ENCODE results near the gene UBR3. TPM values are rescaled to one million over a fixed set of nuclear protein-coding genes. Genes with fewer than 3 reads are reported as not detected.

The UBR3 gene
- total RNA-seq, 1 experiment from 2014 or later: 21.9 TPM

GRCh38 chr2:169916623-169917022, 89.4 kb downstream of the UBR3 start:
- no peaks in the 10 kb centered on the region for H3K36me3 ChIP-seq (ENCODE audit: low read depth)
- no peak overlapping the region for H2AFZ ChIP-seq
- H3K27ac ChIP-seq: no peak overlapping the region
- H3K4me2 ChIP-seq: no peak overlapping the region
- H3K9me2 ChIP-seq (ENCODE audit: insufficient read depth): no peaks in the 10 kb centered on the region
- CTCF ChIA-PET: no interaction called here
- no peaks in the 10 kb centered on the region for H3K79me2 ChIP-seq (ENCODE audit: low read depth)
- BruUV-seq (replicated peaks): no TSS peak
- H4K20me1 ChIP-seq (ENCODE audit: insufficient read depth): no peaks in the 10 kb centered on the region
- no peaks in the 10 kb centered on the region for H3K9me3 ChIP-seq (ENCODE audit: insufficient read depth, low read depth)
- intact Hi-C loops (cut with micrococcal nuclease; ENCODE audit: unreplicated experiment): no loop called here
- no peak for DNase-seq
- H3K4me3 ChIP-seq: no peak overlapping the region
- no peaks in the 10 kb centered on the region for H3K4me1 ChIP-seq (replicated peaks; ENCODE audit: insufficient read depth)
- POLR2A ChIA-PET (ENCODE audit: unreplicated experiment): no interaction called here
- no peaks in the 10 kb centered on the region for H3K27me3 ChIP-seq (ENCODE audit: insufficient read depth, low read depth)
- H3F3A ChIP-seq (ENCODE audit: insufficient read depth, low read depth): no peaks in the 10 kb centered on the region
- no peak for TF ChIP-seq EZH2 (IDR thresholded peaks at IDR 0.05; ENCODE audit: low read depth)
- TF ChIP-seq, protein P1, sequence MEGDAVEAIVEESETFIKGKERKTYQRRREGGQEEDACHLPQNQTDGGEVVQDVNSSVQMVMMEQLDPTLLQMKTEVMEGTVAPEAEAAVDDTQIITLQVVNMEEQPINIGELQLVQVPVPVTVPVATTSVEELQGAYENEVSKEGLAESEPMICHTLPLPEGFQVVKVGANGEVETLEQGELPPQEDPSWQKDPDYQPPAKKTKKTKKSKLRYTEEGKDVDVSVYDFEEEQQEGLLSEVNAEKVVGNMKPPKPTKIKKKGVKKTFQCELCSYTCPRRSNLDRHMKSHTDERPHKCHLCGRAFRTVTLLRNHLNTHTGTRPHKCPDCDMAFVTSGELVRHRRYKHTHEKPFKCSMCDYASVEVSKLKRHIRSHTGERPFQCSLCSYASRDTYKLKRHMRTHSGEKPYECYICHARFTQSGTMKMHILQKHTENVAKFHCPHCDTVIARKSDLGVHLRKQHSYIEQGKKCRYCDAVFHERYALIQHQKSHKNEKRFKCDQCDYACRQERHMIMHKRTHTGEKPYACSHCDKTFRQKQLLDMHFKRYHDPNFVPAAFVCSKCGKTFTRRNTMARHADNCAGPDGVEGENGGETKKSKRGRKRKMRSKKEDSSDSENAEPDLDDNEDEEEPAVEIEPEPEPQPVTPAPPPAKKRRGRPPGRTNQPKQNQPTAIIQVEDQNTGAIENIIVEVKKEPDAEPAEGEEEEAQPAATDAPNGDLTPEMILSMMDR (conservative IDR thresholded peaks at IDR 0.05): no peak

- H2AFZ ChIP-seq: no peak overlapping the region
- H3K27ac ChIP-seq: no peak overlapping the region
- H3K36me3 ChIP-seq (ENCODE audit: low read depth): no peaks in the 10 kb centered on the region
- H3K4me3 ChIP-seq: no peak overlapping the region
- no peaks in the 10 kb centered on the region for H3K79me2 ChIP-seq (ENCODE audit: low read depth)
- no peak for TF ChIP-seq EZH2 (IDR thresholded peaks at IDR 0.05; ENCODE audit: low read depth)
- TF ChIP-seq, protein P1 (conservative IDR thresholded peaks at IDR 0.05): no peak
- CTCF ChIA-PET: no interaction called here
- POLR2A ChIA-PET (ENCODE audit: unreplicated experiment): no interaction called here
- intact Hi-C loops (cut with micrococcal nuclease; ENCODE audit: unreplicated experiment): no loop called here
- H3K4me1 ChIP-seq (replicated peaks; ENCODE audit: insufficient read depth): no peaks in the 10 kb centered on the region
- no peaks in the 10 kb centered on the region for H3K9me2 ChIP-seq (ENCODE audit: insufficient read depth)
- DNase-seq: no peak
- no peak overlapping the region for H3K4me2 ChIP-seq
- H3K9me3 ChIP-seq (ENCODE audit: insufficient read depth, low read depth): no peaks in the 10 kb centered on the region
- no TSS peak for BruUV-seq (replicated peaks)
- H3F3A ChIP-seq (ENCODE audit: insufficient read depth, low read depth): no peaks in the 10 kb centered on the region; the same call in 1 of the 2 replicates
- H4K20me1 ChIP-seq (ENCODE audit: insufficient read depth): no peaks in the 10 kb centered on the region
- no peaks in the 10 kb centered on the region for H3K27me3 ChIP-seq (ENCODE audit: insufficient read depth, low read depth)
Observed at GRCh38 chr2:169923977-169924376, 96.7 kb downstream of the UBR3 start.

GRCh38 chr2:169925968-169926367, 98.7 kb downstream of the UBR3 start:
- BruUV-seq (replicated peaks): no TSS peak
- intact Hi-C loops (cut with micrococcal nuclease; ENCODE audit: unreplicated experiment): loop anchor here (5.0 kb wide), 3 partner anchors 399 to 814 kb away; no protein-coding TSS in a partner anchor
- POLR2A ChIA-PET (ENCODE audit: unreplicated experiment): no interaction called here

More at GRCh38 chr2:169925968-169926367, 98.7 kb downstream of the UBR3 start:
- no peak for DNase-seq
- Histone ChIP-seq H3K4me3 (no peak overlapping the region), H3F3A (ENCODE audit: insufficient read depth, low read depth) (no peaks in the 10 kb centered on the region; the same call in 1 of the 2 replicates), H2AFZ (no peak overlapping the region), H3K36me3 (ENCODE audit: low read depth) (no peaks in the 10 kb centered on the region), H3K4me1 (replicated peaks; ENCODE audit: insufficient read depth) (no peaks in the 10 kb centered on the region), H3K9me3 (ENCODE audit: insufficient read depth, low read depth) (no peaks in the 10 kb centered on the region), H3K27ac (no peak overlapping the region), H3K4me2 (no peak overlapping the region), H3K79me2 (ENCODE audit: low read depth) (no peaks in the 10 kb centered on the region), H3K27me3 (ENCODE audit: insufficient read depth, low read depth) (no peaks in the 10 kb centered on the region), H3K9me2 (ENCODE audit: insufficient read depth) (no peaks in the 10 kb centered on the region), H4K20me1 (ENCODE audit: insufficient read depth) (no peaks in the 10 kb centered on the region)
- TF ChIP-seq, protein P1 (conservative IDR thresholded peaks at IDR 0.05): no peak
- no peak for TF ChIP-seq EZH2 (IDR thresholded peaks at IDR 0.05; ENCODE audit: low read depth)
- CTCF ChIA-PET: no interaction called here
